ENCODE data around the gene ALPK1. TPM values are rescaled to one million over a fixed set of nuclear protein-coding genes. Genes with fewer than 3 reads are reported as not detected.

The ALPK1 gene
- total and polyA plus RNA-seq, 2 experiments from 2014 or later, result 0.10 to 0.49 TPM

DNA sequence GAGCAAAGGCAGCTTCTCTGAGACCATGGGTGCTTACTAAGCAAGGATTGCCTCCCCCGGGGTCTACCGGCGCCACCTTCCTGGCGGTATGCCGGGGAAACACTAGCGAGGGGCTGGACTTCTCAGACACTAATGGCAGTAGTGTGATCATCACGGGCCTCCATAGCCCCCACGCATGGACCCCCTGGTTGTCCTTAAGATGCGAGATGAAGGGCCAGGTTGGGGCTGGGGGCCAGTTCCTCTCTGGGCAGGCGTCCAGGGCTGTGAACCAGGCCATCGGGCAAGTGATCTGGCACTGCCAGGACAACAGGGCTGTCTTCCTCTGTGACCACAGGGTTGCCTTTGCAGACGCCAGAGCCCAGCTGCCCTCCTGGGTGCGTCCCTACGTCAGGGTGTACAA, 60.7 kb downstream of the ALPK1 start:
- Mint-ChIP-seq H3K27me3 (ENCODE audit: insufficient read depth, low read depth, poor library complexity) (peaks cover 19% of the 10 kb centered on the region), H3K4me1 (peaks cover 14% of the 10 kb centered on the region), H3K4me3 (no peak overlapping the region), H3K36me3 (ENCODE audit: low read depth) (peaks cover 9% of the 10 kb centered on the region), H3K9me3 (peaks cover 24% of the 10 kb centered on the region), H3K27ac (no peak overlapping the region)
- DNase-seq (ENCODE audit: low spot score) (no peak), ATAC-seq (no peak)
- Histone ChIP-seq H4K20me1 (replicated peaks; ENCODE audit: insufficient read depth) (no peaks in the 10 kb centered on the region), H3K36me3 (ENCODE audit: insufficient read depth) (no peaks in the 10 kb centered on the region), H3K4me2 (no peak overlapping the region), H3K79me2 (replicated peaks; ENCODE audit: insufficient read depth) (no peaks in the 10 kb centered on the region), H3K27me3 (ENCODE audit: insufficient read depth) (no peaks in the 10 kb centered on the region), H3K4me3 (no peak overlapping the region), H2AFZ (no peak overlapping the region), H3F3A (replicated peaks; ENCODE audit: low read depth) (no peaks in the 10 kb centered on the region), H3K27ac (ENCODE audit: low read depth) (no peak overlapping the region), H3K9me2 (ENCODE audit: insufficient read depth) (0 out of 2 replicates have a peak, but pooled peaks cover 6% of the 10 kb centered on the region), H3K4me1 (ENCODE audit: insufficient read depth) (peaks cover 11% of the 10 kb centered on the region)
- TF ChIP-seq ZNF331 (CRISPR knock-in tag; IDR thresholded peaks at IDR 0.05; ENCODE audit: low read depth) (no peak), STAT1 (IDR thresholded peaks at IDR 0.05; ENCODE audit: unreplicated experiment) (no peak), NANOG (IDR thresholded peaks at IDR 0.05; ENCODE audit: borderline replicate concordance) (no peak), ZNF114 (CRISPR knock-in tag; IDR thresholded peaks at IDR 0.05) (no peak), EZH2 (IDR thresholded peaks at IDR 0.05; ENCODE audit: low read depth, unreplicated experiment) (no peak), JUNB (IDR thresholded peaks at IDR 0.05; ENCODE audit: unreplicated experiment) (no peak), ETS1 (IDR thresholded peaks at IDR 0.05) (no peak), ZNF462 (CRISPR knock-in tag; IDR thresholded peaks at IDR 0.05) (no peak), CREB1 (CRISPR knock-in tag; IDR thresholded peaks at IDR 0.05; ENCODE audit: low read depth) (no peak), EZH2phosphoT487 (IDR thresholded peaks at IDR 0.05; ENCODE audit: unreplicated experiment) (no peak), POLR2AphosphoS5 (IDR thresholded peaks at IDR 0.05; ENCODE audit: low read depth) (no peak)
- TF ChIP-seq, protein P1, sequence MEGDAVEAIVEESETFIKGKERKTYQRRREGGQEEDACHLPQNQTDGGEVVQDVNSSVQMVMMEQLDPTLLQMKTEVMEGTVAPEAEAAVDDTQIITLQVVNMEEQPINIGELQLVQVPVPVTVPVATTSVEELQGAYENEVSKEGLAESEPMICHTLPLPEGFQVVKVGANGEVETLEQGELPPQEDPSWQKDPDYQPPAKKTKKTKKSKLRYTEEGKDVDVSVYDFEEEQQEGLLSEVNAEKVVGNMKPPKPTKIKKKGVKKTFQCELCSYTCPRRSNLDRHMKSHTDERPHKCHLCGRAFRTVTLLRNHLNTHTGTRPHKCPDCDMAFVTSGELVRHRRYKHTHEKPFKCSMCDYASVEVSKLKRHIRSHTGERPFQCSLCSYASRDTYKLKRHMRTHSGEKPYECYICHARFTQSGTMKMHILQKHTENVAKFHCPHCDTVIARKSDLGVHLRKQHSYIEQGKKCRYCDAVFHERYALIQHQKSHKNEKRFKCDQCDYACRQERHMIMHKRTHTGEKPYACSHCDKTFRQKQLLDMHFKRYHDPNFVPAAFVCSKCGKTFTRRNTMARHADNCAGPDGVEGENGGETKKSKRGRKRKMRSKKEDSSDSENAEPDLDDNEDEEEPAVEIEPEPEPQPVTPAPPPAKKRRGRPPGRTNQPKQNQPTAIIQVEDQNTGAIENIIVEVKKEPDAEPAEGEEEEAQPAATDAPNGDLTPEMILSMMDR (conservative IDR thresholded peaks at IDR 0.05; ENCODE audit: low read depth in 2 of 2), result no peak
- TF ChIP-seq, protein P2, sequence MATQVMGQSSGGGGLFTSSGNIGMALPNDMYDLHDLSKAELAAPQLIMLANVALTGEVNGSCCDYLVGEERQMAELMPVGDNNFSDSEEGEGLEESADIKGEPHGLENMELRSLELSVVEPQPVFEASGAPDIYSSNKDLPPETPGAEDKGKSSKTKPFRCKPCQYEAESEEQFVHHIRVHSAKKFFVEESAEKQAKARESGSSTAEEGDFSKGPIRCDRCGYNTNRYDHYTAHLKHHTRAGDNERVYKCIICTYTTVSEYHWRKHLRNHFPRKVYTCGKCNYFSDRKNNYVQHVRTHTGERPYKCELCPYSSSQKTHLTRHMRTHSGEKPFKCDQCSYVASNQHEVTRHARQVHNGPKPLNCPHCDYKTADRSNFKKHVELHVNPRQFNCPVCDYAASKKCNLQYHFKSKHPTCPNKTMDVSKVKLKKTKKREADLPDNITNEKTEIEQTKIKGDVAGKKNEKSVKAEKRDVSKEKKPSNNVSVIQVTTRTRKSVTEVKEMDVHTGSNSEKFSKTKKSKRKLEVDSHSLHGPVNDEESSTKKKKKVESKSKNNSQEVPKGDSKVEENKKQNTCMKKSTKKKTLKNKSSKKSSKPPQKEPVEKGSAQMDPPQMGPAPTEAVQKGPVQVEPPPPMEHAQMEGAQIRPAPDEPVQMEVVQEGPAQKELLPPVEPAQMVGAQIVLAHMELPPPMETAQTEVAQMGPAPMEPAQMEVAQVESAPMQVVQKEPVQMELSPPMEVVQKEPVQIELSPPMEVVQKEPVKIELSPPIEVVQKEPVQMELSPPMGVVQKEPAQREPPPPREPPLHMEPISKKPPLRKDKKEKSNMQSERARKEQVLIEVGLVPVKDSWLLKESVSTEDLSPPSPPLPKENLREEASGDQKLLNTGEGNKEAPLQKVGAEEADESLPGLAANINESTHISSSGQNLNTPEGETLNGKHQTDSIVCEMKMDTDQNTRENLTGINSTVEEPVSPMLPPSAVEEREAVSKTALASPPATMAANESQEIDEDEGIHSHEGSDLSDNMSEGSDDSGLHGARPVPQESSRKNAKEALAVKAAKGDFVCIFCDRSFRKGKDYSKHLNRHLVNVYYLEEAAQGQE (IDR thresholded peaks at IDR 0.05; ENCODE audit: unreplicated experiment), result no peak

Measured in GM23338 (cell line).